SU-DHL-6 (cell line): ENCODE measurements around the gene CLSTN2.

ENCODE experiments used
- H2AFZ ChIP-seq: fragments of 200-600 bp; sonication (generic); 2 replicates; pipeline ENCODE4 v1.6.1; 2014; ENCODE audit warnings: low read depth, mild to moderate bottlenecking, moderate library complexity, mixed read lengths, antibody characterized with exemption, low read length; ENCODE audit not compliant: severe bottlenecking
- H3F3A ChIP-seq: fragments of 200-600 bp; shearing (Covaris generic); 2 replicates; pipeline ENCODE4 v1.6.0; 2016; ENCODE audit warnings: antibody characterized with exemption, mild to moderate bottlenecking; ENCODE audit not compliant: insufficient read depth
- H3K27ac ChIP-seq: fragments of 200-600 bp; sonication (generic); 2 replicates; pipeline ENCODE4 v1.5.1; 2016; ENCODE audit warnings: low read depth, mild to moderate bottlenecking, low read length, moderate library complexity, mixed read lengths
- H3K27me3 ChIP-seq: fragments of 200-600 bp; sonication (generic), shearing (Covaris generic); 2 replicates; pipeline ENCODE4 v1.6.0; 2014; ENCODE audit warnings: mild to moderate bottlenecking, low read length
- H3K36me3 ChIP-seq: fragments of 200-600 bp; sonication (generic); 2 replicates; pipeline ENCODE4 v1.6.1; 2014; ENCODE audit warnings: mild to moderate bottlenecking, low read length, mixed read lengths
- H3K4me2 ChIP-seq: fragments of 300-600, 200-600 bp; shearing (Covaris generic), sonication (generic); 2 replicates; pipeline ENCODE4 v1.6.0; 2014; ENCODE audit warnings: low read length, low read depth, mild to moderate bottlenecking; ENCODE audit not compliant: poor library complexity, severe bottlenecking
- H3K4me3 ChIP-seq: fragments of 200-600 bp; sonication (generic); 2 replicates; pipeline ENCODE4 v1.5.1; 2014; ENCODE audit warnings: antibody characterized with exemption, low read length, mild to moderate bottlenecking, mixed read lengths; ENCODE audit not compliant: insufficient read depth, poor library complexity, severe bottlenecking
- H3K79me2 ChIP-seq: fragments of 200-600 bp; sonication (generic); 2 replicates; pipeline ENCODE4 v1.6.1; 2014; ENCODE audit warnings: mild to moderate bottlenecking, low read length, moderate library complexity; ENCODE audit not compliant: insufficient read depth
- H3K9ac ChIP-seq: fragments of 200-600 bp; sonication (generic); 2 replicates; pipeline ENCODE4 v1.7.0; 2014; ENCODE audit warnings: mild to moderate bottlenecking, low read length
- H3K9me2 ChIP-seq: fragments of 200-600 bp; sonication (generic); replicated peaks from 2 replicates; pipeline ENCODE4 v1.6.1; 2014; ENCODE audit warnings: low read length; ENCODE audit not compliant: insufficient read depth
- H3K9me3 ChIP-seq: fragments of 200-600 bp; sonication (generic); 2 replicates; pipeline ENCODE4 v1.6.1; 2014; ENCODE audit warnings: low read length, mixed read lengths; ENCODE audit not compliant: insufficient read depth
- H4K20me1 ChIP-seq: fragments of 200-600 bp; sonication (generic); 2 replicates; pipeline ENCODE4 v1.6.1; 2014; ENCODE audit warnings: low read depth, mild to moderate bottlenecking, antibody characterized with exemption, low read length, moderate library complexity, mixed read lengths
- EZH2phosphoT487 ChIP-seq: fragments of 200-600 bp; sonication (generic), shearing (Covaris generic); conservative IDR thresholded peaks from 2 replicates; pipeline ENCODE4 v1.6.1; 2018; ENCODE audit warnings: mild to moderate bottlenecking, antibody characterized with exemption, low read length, moderate library complexity, mixed read lengths
- TF ChIP-seq, protein P1 (sequence below): fragments of 200-600 bp; sonication (generic); IDR thresholded peaks from one replicate; pipeline ENCODE4 v1.5.1; 2017; ENCODE audit warnings: antibody characterized with exemption, mild to moderate bottlenecking, low read length, moderate library complexity; ENCODE audit not compliant: insufficient read depth, poor library complexity, severe bottlenecking

Gene CLSTN2

DNA sequence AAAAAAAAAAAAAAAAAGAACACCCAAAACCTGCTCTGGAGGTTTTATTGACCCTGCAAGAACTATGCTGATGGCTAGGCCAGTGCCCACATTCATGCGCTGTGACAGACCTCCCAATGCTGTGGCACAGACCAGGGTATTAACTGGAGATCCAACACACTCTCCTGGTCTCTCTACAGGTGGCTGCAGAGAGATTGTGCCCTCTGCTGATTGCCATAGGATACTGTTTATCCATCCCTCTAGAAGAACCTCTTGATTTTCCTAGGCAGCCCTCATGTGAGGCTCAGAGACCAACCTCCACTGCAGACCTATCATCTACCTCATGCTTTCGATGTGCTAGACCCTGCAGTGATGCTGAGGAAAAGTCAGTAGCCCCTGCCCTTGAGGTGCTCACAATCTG lies 617.4 kb downstream of the CLSTN2 start:
- no peak overlapping the region for H3K27ac ChIP-seq
- H3K36me3 ChIP-seq, result no peaks in the 10 kb centered on the region
- no peaks in the 10 kb centered on the region for H3F3A ChIP-seq
- H3K4me3 ChIP-seq, result no peak overlapping the region
- H2AFZ ChIP-seq, result no peak overlapping the region
- H3K9ac ChIP-seq, result no peak overlapping the region
- no peaks in the 10 kb centered on the region for H3K79me2 ChIP-seq
- H3K9me3 ChIP-seq, result no peaks in the 10 kb centered on the region
- no peaks in the 10 kb centered on the region for H4K20me1 ChIP-seq
- H3K4me2 ChIP-seq, result no peak overlapping the region
- H3K27me3 ChIP-seq, result no peaks in the 10 kb centered on the region
- no peaks in the 10 kb centered on the region for H3K9me2 ChIP-seq
- TF ChIP-seq, protein P1, sequence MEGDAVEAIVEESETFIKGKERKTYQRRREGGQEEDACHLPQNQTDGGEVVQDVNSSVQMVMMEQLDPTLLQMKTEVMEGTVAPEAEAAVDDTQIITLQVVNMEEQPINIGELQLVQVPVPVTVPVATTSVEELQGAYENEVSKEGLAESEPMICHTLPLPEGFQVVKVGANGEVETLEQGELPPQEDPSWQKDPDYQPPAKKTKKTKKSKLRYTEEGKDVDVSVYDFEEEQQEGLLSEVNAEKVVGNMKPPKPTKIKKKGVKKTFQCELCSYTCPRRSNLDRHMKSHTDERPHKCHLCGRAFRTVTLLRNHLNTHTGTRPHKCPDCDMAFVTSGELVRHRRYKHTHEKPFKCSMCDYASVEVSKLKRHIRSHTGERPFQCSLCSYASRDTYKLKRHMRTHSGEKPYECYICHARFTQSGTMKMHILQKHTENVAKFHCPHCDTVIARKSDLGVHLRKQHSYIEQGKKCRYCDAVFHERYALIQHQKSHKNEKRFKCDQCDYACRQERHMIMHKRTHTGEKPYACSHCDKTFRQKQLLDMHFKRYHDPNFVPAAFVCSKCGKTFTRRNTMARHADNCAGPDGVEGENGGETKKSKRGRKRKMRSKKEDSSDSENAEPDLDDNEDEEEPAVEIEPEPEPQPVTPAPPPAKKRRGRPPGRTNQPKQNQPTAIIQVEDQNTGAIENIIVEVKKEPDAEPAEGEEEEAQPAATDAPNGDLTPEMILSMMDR, result no peak
- no peak for TF ChIP-seq EZH2phosphoT487

DNA sequence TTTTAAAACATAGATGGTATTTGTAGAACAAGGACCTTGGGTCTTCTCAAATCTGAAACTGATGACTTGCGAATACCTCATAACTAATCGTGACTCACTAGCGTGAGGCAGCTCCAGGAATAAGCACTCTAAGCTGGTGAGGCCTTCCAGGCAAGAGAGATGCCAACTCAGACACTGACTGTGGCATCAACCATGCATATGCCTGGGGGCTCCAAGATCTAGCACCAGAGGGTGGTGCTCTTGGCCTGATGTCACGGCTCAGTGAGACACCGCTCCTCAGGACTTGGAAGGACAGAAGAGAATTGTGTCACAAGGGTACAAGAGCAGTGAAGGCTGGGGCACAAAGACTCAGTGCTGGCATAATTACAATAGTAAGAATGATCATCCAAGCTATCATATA lies 617.9 kb downstream of the CLSTN2 start:
- H3K36me3 ChIP-seq, result no peaks in the 10 kb centered on the region
- H3K9ac ChIP-seq, result no peak overlapping the region
- H3K27me3 ChIP-seq, result no peaks in the 10 kb centered on the region
- no peak for TF ChIP-seq EZH2phosphoT487
- TF ChIP-seq, protein P1, result no peak
- H3F3A ChIP-seq, result no peaks in the 10 kb centered on the region
- no peaks in the 10 kb centered on the region for H3K9me3 ChIP-seq
- H3K4me3 ChIP-seq, result no peak overlapping the region
- H3K4me2 ChIP-seq, result no peak overlapping the region
- H2AFZ ChIP-seq, result no peak overlapping the region
- H3K79me2 ChIP-seq, result no peaks in the 10 kb centered on the region
- no peak overlapping the region for H3K27ac ChIP-seq
- no peaks in the 10 kb centered on the region for H3K9me2 ChIP-seq
- no peaks in the 10 kb centered on the region for H4K20me1 ChIP-seq

DNA sequence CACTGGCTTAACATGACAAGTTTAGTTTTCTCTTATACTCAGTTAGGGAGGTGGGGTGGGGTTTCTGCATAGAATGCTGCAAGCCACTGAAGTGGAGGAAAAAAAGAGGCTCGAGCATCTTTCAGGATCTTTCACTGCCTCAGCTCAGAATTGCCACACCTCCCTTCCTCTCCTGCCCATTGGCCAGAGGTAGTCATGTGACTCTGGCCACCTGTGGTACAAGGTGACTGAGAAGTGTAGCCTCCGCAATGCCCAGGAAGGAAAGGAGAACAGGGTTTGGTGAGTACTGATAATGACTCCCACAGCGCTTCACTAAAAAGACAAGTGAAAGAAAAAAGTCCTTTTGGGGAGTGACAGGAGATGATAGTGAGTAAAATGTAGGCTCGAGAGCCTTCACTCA lies 618.6 kb downstream of the CLSTN2 start:
- H3K9ac ChIP-seq, result no peak overlapping the region
- TF ChIP-seq, protein P1, result no peak
- no peak for TF ChIP-seq EZH2phosphoT487
- no peaks in the 10 kb centered on the region for H3K36me3 ChIP-seq
- H2AFZ ChIP-seq, result no peak overlapping the region
- no peaks in the 10 kb centered on the region for H3K27me3 ChIP-seq
- no peak overlapping the region for H3K4me2 ChIP-seq
- no peaks in the 10 kb centered on the region for H3K79me2 ChIP-seq
- H3F3A ChIP-seq, result no peaks in the 10 kb centered on the region
- H3K4me3 ChIP-seq, result no peak overlapping the region
- H3K27ac ChIP-seq, result no peak overlapping the region
- H3K9me2 ChIP-seq, result no peaks in the 10 kb centered on the region
- H4K20me1 ChIP-seq, result no peaks in the 10 kb centered on the region
- H3K9me3 ChIP-seq, result no peaks in the 10 kb centered on the region

DNA sequence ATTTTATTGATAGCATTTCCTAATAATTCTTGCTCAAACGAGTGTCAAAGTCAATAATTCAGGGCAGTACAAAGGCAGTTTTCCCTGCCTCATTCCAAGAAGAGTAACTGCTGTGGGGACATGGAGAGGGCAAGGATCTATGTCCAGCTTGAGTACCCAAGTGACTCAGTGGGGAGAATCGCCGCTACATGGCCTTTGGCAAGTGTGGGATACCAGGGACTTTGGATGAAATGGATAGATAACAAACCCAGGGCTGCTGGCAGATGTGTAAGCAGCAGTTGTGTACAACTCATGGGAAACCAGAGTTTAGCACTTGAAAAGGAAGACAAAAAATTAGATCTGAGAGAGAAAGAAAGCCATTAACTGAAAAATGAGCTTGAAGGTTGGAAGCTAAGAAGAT lies 620.7 kb downstream of the CLSTN2 start:
- H3K27ac ChIP-seq, result no peak overlapping the region
- H3K4me2 ChIP-seq, result no peak overlapping the region
- no peaks in the 10 kb centered on the region for H3F3A ChIP-seq
- H4K20me1 ChIP-seq, result no peaks in the 10 kb centered on the region
- no peaks in the 10 kb centered on the region for H3K9me3 ChIP-seq
- H3K36me3 ChIP-seq, result no peaks in the 10 kb centered on the region
- no peaks in the 10 kb centered on the region for H3K9me2 ChIP-seq
- H3K27me3 ChIP-seq, result no peaks in the 10 kb centered on the region
- no peaks in the 10 kb centered on the region for H3K79me2 ChIP-seq
- no peak overlapping the region for H3K4me3 ChIP-seq
- H2AFZ ChIP-seq, result no peak overlapping the region
- no peak overlapping the region for H3K9ac ChIP-seq
- no peak for TF ChIP-seq EZH2phosphoT487
- TF ChIP-seq, protein P1, result no peak
